ENCODE data around the gene POU3F2. TPM values are rescaled to one million over a fixed set of nuclear protein-coding genes. Genes with fewer than 3 reads are reported as not detected.

The POU3F2 gene
- total and polyA plus RNA-seq, 9 of the 15 experiments (the other 6 are each of a cell fraction or from before 2014, with no cell fraction given) = 0.08 to 0.46 (median 0.36) TPM

DNA sequence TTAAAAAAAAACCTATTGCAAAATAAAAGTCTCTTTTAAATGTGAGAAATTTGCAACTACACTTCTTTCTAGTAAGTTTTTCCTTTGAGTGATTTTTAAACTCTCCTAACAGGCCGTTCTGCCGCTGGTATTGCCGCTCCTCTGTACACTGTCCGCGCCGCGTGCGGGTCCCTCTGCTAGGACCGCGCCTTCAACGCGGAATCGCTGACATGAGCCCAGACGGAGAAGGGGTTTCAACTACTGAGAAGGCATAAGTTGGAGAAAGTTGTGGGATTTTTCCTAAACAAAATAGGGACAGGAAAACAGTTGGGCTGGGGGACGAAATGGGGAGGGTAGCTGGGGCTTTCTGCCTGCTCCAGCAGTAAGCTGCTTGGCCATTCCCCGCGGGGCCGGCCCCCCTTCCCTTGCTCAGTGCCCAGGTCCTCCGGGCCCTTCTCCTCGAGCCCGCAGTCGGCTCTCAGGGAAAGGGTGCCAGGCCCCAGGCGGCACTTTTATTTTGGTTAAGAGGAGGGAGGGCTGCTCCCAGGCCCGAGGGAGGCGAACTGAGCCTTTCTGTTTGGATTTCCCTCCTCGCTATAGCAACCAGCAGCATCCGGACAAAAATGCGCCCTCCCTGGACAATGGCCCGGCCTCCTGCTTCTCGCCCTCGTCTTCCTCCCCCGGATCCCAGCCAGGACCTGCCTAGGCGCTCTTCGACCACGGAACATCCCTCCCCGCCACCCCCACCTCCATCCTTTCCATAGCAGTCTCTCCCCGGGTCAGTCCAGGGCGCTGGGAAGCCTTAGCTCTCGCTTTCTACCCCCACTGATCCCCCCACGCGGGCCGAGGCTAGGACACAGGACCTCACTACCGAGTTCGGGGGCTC, 6.8 kb upstream of the POU3F2 start:
- POLR2A ChIA-PET = no interaction called here
- FAIRE-seq (no peak), ATAC-seq (peak; percentile 21), DNase-seq (ENCODE audit: extremely low read depth in 1 of 4, low spot score in 3 of 4) (no peak)
- peaks cover 27 to 38% of the 10 kb centered on the region in 2 experiments for H3K27me3 ChIP-seq (ENCODE audit: control insufficient read depth in 2 of 2, insufficient read depth in 2 of 2, low read length in 2 of 2)
- 34% methylated on average over 29 of the region's 44 CpGs for WGBS (ENCODE audit: insufficient coverage, low coverage, missing lambda C conversion rate)
- BruUV-seq (replicated peaks) = no TSS peak
- H3K79me2 ChIP-seq (ENCODE audit: control insufficient read depth, insufficient read depth, low read length) = no peaks in the 10 kb centered on the region
- TF ChIP-seq RFX1 (IDR thresholded peaks at IDR 0.05) (peak; percentile 19; the same call in 1 of the 2 replicates), MYNN (IDR thresholded peaks at IDR 0.05) (0 out of 2 replicates have a peak, but pooled peaks have one; percentile 21), MYNN (CRISPR knock-in tag; IDR thresholded peaks at IDR 0.05) (no peak), HMG20A (CRISPR knock-in tag; conservative IDR thresholded peaks at IDR 0.05) (no peak), MTA2 (IDR thresholded peaks at IDR 0.05; ENCODE audit: low read depth) (no peak)
- H3K9me3 ChIP-seq (replicated peaks; ENCODE audit: control insufficient read depth, insufficient read depth, low read depth, low read length) = peaks cover 2% of the 10 kb centered on the region; the same call in 1 of the 2 replicates
- in situ Hi-C loops (cut with MboI) = no loop called here
- H3K4me2 ChIP-seq (ENCODE audit: insufficient read depth, low read length) = no peak overlapping the region
- H3K27ac ChIP-seq (ENCODE audit: extremely low read depth, low read depth, low read length) = no peak overlapping the region
- no peaks in the 10 kb centered on the region for H4K20me1 ChIP-seq (replicated peaks; ENCODE audit: control insufficient read depth, insufficient read depth, low read length)
- H3K36me3 ChIP-seq (ENCODE audit: control insufficient read depth, insufficient read depth, low read length) = no peaks in the 10 kb centered on the region
- H3K9me1 ChIP-seq (ENCODE audit: control insufficient read depth, insufficient read depth, low read length) = no peaks in the 10 kb centered on the region
- no peak overlapping the region for H3K4me3 ChIP-seq
- H3K4me1 ChIP-seq (replicated peaks in 1 of 2; ENCODE audit: control insufficient read depth in 2 of 2, insufficient read depth in 2 of 2, low read length in 2 of 2) = peaks cover 0 to 26% of the 10 kb centered on the region in 2 experiments; a peak in 2 of 5 replicates
- CTCF ChIA-PET (ENCODE audit: low intra/inter-chr PET ratio) = no interaction called here
- H2AFZ ChIP-seq (ENCODE audit: low read depth, low read length) = no peak overlapping the region
- intact Hi-C loops (cut with micrococcal nuclease) = no loop called here
- H3K9ac ChIP-seq (ENCODE audit: insufficient read depth in 1 of 2, low read depth in 2 of 2, low read length in 2 of 2) = no peak overlapping the region
